BLaER1 (cell line): ENCODE results near the gene PCED1B.

Experiments used
- H3K27ac ChIP-seq: shearing (Covaris generic); formaldehyde crosslinking; 2 replicates; pipeline ENCODE4 v1.8.1; 2022
- H3K27me3 ChIP-seq: shearing (Covaris generic); formaldehyde crosslinking; 2 replicates; pipeline ENCODE4 v1.8.1; 2022
- H3K36me3 ChIP-seq: shearing (Covaris generic); formaldehyde crosslinking; 2 replicates; pipeline ENCODE4 v1.8.1; 2022
- H3K4me1 ChIP-seq: shearing (Covaris generic); formaldehyde crosslinking; 2 replicates; pipeline ENCODE4 v1.8.1; 2022
- H3K4me2 ChIP-seq: shearing (Covaris generic); formaldehyde crosslinking; 2 replicates; pipeline ENCODE4 v1.8.1; 2022
- H3K4me3 ChIP-seq: shearing (Covaris generic); formaldehyde crosslinking; 2 replicates; pipeline ENCODE4 v1.8.1; 2022
- H3K9ac ChIP-seq: shearing (Covaris generic); formaldehyde crosslinking; 2 replicates; pipeline ENCODE4 v1.8.1; 2022
- H3K9me3 ChIP-seq: shearing (Covaris generic); formaldehyde crosslinking; 2 replicates; pipeline ENCODE4 v1.8.1; 2022
- H4K20me1 ChIP-seq: shearing (Covaris generic); formaldehyde crosslinking; 2 replicates; pipeline ENCODE4 v1.8.1; 2022
- Cebpa-rat ChIP-seq: shearing (Covaris generic); IDR thresholded peaks from 2 replicates; pipeline ENCODE4 v1.8.1; 2022

The PCED1B gene

DNA sequence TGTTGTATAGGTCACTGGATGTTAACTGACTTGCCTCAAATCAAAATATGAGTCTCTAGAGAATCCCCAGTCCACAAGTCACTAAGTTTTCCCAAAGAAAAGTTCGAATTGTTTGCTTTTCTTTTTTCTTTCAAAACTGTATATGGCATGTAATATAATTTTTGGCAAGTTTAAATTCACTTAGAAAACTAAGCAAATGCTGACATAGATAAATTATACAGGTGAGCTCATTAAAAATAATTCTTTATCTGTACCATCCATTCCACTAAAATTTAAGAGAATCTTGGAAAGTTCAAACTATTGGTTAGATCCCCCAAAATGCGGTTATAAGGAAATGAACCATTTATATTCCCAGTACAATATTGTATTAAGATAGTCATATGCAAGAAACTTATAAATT, 145.9 kb downstream of the PCED1B start:
- H3K4me2 ChIP-seq = no peak overlapping the region
- H3K27ac ChIP-seq = no peak overlapping the region
- H3K9ac ChIP-seq = no peak overlapping the region
- H3K4me1 ChIP-seq = no peaks in the 10 kb centered on the region
- no peak for TF ChIP-seq Cebpa-rat
- no peaks in the 10 kb centered on the region for H3K9me3 ChIP-seq
- no peaks in the 10 kb centered on the region for H3K36me3 ChIP-seq
- H3K27me3 ChIP-seq = no peaks in the 10 kb centered on the region
- H3K4me3 ChIP-seq = no peak overlapping the region
- no peaks in the 10 kb centered on the region for H4K20me1 ChIP-seq

DNA sequence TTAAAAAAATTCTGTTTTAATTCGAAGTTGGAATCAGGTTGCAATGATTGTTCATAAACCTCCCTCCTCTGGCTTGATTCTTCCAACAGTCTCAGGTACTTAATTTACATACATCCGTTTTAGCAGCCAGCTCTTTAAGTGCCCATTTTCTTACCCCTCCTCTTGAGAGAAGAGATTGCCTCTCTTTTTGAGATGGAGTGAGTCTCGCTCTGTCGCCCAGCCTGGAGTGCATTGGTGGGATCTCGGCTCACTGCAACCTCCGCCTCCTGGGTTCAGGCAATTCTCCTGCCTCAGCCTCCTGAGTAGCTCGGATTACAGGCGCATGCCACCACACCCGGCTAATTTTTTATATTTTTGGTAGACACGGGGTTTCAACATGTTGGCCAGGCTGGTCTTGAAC, 146.8 kb downstream of the PCED1B start:
- Histone ChIP-seq H3K4me2 (no peak overlapping the region), H3K36me3 (no peaks in the 10 kb centered on the region), H3K9me3 (no peaks in the 10 kb centered on the region), H3K4me3 (no peak overlapping the region), H4K20me1 (no peaks in the 10 kb centered on the region), H3K27ac (no peak overlapping the region), H3K4me1 (no peaks in the 10 kb centered on the region), H3K27me3 (no peaks in the 10 kb centered on the region), H3K9ac (no peak overlapping the region)
- no peak for TF ChIP-seq Cebpa-rat

DNA sequence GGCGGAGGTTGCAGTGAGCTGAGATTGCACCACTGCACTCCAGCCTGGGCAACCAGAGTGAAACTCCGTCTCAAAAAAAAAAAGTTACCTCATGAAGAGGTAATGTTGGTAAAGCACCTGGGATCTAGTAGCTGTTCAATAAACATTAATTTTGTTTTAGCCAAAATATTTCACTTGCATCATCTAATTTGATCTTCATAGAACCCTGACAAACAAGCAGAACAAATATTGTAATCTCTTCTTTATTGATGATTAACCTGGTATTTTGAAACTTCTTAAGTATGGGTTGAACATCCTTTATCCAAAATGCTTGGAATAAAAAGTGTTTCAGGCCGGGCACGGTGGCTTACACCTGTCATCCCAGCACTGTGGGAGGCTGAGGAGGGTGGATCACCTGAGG, 149.4 kb downstream of the PCED1B start:
- Histone ChIP-seq H3K9ac (no peak overlapping the region), H3K4me3 (no peak overlapping the region), H3K4me1 (no peaks in the 10 kb centered on the region), H4K20me1 (no peaks in the 10 kb centered on the region), H3K27ac (no peak overlapping the region), H3K27me3 (no peaks in the 10 kb centered on the region), H3K9me3 (no peaks in the 10 kb centered on the region), H3K36me3 (no peaks in the 10 kb centered on the region), H3K4me2 (no peak overlapping the region)
- TF ChIP-seq Cebpa-rat = no peak

DNA sequence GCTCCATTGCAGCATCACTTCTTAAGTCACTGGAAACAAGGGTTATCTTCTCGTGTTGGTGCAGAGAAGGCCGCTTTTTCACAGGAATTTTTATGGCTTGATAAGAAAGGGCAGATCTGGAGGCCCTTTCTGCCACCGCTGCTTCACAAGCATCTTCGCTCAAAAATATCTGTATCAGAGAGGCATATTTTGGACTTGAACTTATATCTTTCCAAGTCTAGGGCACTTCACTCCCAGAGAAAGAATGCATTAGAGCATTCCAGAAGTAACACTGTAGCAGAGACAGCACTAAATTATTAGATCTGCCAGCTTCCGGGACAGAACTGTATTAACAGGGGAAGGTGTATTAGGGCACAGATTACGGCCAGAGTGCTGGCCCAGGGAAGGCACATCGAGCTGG, 152.0 kb downstream of the PCED1B start:
- Histone ChIP-seq H3K4me1 (no peaks in the 10 kb centered on the region), H3K36me3 (no peaks in the 10 kb centered on the region), H3K4me2 (no peak overlapping the region), H3K27me3 (no peaks in the 10 kb centered on the region), H3K4me3 (no peak overlapping the region), H3K9ac (no peak overlapping the region), H3K27ac (no peak overlapping the region), H3K9me3 (peaks cover 20% of the 10 kb centered on the region), H4K20me1 (no peaks in the 10 kb centered on the region)
- no peak for TF ChIP-seq Cebpa-rat

DNA sequence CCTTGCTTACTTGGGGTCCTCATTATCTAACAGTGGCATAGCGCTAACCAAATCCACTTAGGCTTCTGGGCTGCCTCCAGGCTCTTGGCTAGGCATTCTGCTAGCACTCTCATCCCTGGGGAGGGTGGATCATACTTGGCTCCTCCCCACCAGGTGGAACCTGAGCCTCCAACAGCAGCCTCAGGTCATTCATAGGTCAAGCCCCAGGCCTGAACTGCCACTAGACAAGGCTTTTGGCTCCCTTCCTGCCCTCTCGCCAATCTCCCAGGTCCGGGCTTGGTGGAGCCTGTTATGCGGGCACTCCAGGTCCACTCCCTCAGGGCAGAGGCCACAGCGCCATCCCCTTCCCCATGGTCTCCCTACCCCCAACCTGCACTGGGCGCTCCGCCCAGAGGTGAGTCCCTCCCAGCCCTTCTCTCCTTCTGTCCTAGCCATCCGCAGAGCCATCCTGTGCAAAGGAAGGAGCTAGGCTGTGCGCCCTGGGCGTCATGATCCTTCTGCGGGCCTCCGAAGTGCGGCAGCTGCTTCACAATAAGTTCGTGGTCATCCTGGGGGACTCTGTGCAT, 155.2 kb downstream of the PCED1B start:
- no peak overlapping the region for H3K9ac ChIP-seq
- no peaks in the 10 kb centered on the region for H3K27me3 ChIP-seq
- no peak overlapping the region for H3K27ac ChIP-seq
- H3K36me3 ChIP-seq = no peaks in the 10 kb centered on the region
- peaks cover 20% of the 10 kb centered on the region for H3K9me3 ChIP-seq
- H3K4me3 ChIP-seq = no peak overlapping the region
- H3K4me2 ChIP-seq = no peak overlapping the region
- no peaks in the 10 kb centered on the region for H4K20me1 ChIP-seq
- peaks cover 6% of the 10 kb centered on the region; the same call in 1 of the 2 replicates for H3K4me1 ChIP-seq
- no peak for TF ChIP-seq Cebpa-rat

DNA sequence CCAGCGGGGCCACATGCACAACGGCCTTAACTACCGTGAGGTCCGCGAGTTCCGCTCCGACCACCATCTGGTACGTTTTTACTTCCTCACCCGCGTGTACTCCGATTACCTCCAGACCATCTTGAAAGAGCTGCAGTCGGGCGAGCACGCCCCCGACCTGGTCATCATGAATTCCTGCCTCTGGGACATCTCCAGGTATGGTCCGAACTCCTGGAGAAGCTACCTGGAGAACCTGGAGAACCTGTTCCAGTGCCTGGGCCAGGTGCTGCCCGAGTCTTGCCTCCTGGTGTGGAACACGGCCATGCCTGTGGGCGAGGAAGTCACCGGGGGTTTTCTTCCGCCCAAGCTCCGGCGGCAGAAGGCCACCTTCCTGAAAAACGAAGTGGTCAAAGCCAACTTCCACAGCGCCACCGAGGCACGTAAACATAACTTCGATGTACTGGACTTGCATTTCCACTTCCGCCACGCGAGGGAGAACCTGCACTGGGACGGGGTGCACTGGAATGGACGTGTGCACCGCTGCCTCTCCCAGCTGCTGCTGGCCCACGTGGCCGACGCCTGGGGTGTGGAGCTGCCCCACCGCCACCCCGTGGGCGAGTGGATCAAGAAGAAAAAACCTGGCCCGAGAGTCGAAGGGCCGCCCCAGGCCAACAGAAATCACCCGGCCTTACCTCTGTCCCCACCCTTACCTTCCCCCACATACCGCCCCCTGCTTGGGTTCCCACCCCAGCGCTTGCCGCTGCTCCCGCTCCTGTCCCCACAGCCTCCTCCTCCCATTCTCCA, 156.0 kb downstream of the PCED1B start:
- no peak overlapping the region for H3K4me2 ChIP-seq
- no peak overlapping the region for H3K27ac ChIP-seq
- peaks cover 20% of the 10 kb centered on the region for H3K9me3 ChIP-seq
- TF ChIP-seq Cebpa-rat = no peak
- no peaks in the 10 kb centered on the region for H4K20me1 ChIP-seq
- H3K27me3 ChIP-seq = no peaks in the 10 kb centered on the region
- peaks cover 6% of the 10 kb centered on the region; the same call in 1 of the 2 replicates for H3K4me1 ChIP-seq
- H3K9ac ChIP-seq = no peak overlapping the region
- no peak overlapping the region for H3K4me3 ChIP-seq
- no peaks in the 10 kb centered on the region for H3K36me3 ChIP-seq

DNA sequence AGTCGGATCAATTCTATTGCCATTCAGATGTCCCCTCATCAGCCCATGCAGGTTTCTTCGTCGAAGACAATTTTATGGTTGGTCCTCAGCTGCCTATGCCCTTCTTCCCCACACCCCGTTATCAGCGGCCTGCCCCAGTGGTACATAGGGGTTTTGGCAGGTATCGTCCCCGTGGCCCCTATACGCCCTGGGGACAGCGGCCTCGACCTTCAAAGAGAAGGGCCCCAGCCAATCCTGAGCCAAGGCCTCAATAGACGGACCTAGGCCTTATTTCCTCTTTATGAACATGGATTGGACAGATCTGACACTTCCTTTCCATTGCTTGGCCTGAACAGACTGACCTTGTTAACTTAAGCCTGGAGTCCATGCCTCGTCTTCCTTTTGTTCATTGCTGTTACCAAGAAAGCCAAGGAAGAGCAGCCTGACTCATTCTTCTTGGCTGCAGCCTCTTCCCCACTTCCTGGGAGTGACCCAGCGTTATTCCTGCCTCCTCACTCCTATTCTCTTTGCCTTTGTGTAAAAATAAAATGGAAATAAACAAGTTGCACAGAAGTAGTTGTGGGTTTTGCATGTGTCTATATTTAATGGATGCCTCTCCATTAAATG, 156.8 kb downstream of the PCED1B start:
- TF ChIP-seq Cebpa-rat = no peak
- Histone ChIP-seq H4K20me1 (no peaks in the 10 kb centered on the region), H3K27ac (no peak overlapping the region), H3K4me3 (no peak overlapping the region), H3K27me3 (no peaks in the 10 kb centered on the region), H3K4me2 (no peak overlapping the region), H3K36me3 (no peaks in the 10 kb centered on the region), H3K4me1 (peaks cover 6% of the 10 kb centered on the region; the same call in 1 of the 2 replicates), H3K9me3 (peaks cover 20% of the 10 kb centered on the region), H3K9ac (no peak overlapping the region)

DNA sequence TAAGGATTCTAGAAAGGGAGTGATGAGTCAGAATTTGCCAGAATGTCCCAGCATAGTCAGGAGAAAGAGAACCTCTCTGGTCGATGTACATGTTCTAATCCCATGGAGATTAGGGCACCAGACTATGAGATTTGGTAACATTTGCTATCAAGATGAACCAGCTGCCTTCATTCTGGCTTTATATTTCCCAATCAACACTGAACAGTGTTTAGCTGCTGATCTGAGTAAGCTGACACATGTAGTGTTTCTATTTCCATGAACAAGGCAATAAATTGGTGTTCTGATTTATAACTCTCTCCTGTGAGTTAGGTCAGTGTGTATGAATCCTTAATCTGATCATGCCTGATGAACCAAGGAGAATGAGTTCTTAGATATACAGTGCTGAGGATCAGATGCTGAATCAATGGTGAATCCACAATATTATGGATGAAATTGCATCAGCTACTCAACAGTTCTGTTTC, 158.4 kb downstream of the PCED1B start:
- Histone ChIP-seq H3K4me2 (peak overlapping the region; percentile 28; the same call in 1 of the 2 replicates), H3K27ac (no peak overlapping the region), H3K36me3 (no peaks in the 10 kb centered on the region), H3K4me3 (no peak overlapping the region), H4K20me1 (no peaks in the 10 kb centered on the region), H3K4me1 (peaks cover 6% of the 10 kb centered on the region; the same call in 1 of the 2 replicates), H3K9ac (no peak overlapping the region), H3K9me3 (peaks cover 20% of the 10 kb centered on the region), H3K27me3 (no peaks in the 10 kb centered on the region)
- no peak for TF ChIP-seq Cebpa-rat

DNA sequence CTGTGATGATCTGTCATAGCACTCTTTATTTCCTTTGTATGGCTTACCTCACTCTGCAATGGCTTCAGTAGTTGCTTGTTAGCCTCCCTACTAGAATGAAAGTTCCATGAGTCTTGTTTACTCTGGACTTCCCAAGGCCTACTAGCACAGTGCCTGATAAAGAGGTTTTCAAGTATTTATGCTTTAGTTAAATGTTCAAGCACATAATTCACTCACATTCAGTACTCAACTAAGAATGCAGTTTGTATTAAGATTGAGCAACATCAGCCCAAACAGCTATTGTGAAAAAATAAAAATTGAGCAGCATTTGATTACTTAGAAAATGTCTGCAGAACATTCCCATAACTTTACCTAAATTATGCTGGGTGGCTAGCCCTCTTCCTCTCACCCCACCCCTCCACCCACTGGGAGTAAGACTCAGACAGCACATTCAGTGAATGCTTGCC, 159.3 kb downstream of the PCED1B start:
- Histone ChIP-seq H3K36me3 (no peaks in the 10 kb centered on the region), H3K9ac (no peak overlapping the region), H3K27me3 (no peaks in the 10 kb centered on the region), H3K9me3 (peaks cover 20% of the 10 kb centered on the region), H3K4me2 (no peak overlapping the region), H3K4me1 (peaks cover 6% of the 10 kb centered on the region; the same call in 1 of the 2 replicates), H3K27ac (no peak overlapping the region), H3K4me3 (no peak overlapping the region), H4K20me1 (no peaks in the 10 kb centered on the region)
- no peak for TF ChIP-seq Cebpa-rat

DNA sequence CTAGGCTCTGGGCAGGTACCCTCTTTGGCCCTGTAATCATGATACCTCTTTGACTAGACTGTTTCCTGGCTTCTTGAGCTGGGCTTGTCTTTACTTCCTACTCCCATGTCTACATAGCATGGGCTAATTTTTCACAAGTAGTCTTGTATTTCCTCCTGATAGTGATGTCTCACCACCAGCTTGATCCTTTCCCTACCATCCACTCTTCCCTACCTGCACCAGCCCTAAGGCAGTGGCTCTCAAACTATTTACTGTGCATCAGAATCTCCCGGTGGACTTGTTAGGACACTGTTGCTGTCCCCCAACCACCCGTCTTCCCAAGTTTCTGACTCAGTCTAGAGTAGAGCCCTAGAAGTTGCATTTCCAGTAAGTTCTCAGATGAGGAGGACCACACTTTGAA, 163.0 kb downstream of the PCED1B start:
- no peaks in the 10 kb centered on the region for H3K9me3 ChIP-seq
- peaks cover 6% of the 10 kb centered on the region; the same call in 1 of the 2 replicates for H3K4me1 ChIP-seq
- no peak for TF ChIP-seq Cebpa-rat
- H3K36me3 ChIP-seq = no peaks in the 10 kb centered on the region
- no peak overlapping the region for H3K9ac ChIP-seq
- no peak overlapping the region for H3K4me3 ChIP-seq
- H3K27ac ChIP-seq = no peak overlapping the region
- no peak overlapping the region for H3K4me2 ChIP-seq
- no peaks in the 10 kb centered on the region for H3K27me3 ChIP-seq
- no peaks in the 10 kb centered on the region for H4K20me1 ChIP-seq
